LoVo (cell line): ENCODE measurements around the gene TPD52L1.

Experiments used
- DNase-seq: peaks from one replicate; pipeline ENCODE4 v3.0.0-alpha.2; 2016; ENCODE audit warnings: low spot score

TPD52L1 gene

DNA sequence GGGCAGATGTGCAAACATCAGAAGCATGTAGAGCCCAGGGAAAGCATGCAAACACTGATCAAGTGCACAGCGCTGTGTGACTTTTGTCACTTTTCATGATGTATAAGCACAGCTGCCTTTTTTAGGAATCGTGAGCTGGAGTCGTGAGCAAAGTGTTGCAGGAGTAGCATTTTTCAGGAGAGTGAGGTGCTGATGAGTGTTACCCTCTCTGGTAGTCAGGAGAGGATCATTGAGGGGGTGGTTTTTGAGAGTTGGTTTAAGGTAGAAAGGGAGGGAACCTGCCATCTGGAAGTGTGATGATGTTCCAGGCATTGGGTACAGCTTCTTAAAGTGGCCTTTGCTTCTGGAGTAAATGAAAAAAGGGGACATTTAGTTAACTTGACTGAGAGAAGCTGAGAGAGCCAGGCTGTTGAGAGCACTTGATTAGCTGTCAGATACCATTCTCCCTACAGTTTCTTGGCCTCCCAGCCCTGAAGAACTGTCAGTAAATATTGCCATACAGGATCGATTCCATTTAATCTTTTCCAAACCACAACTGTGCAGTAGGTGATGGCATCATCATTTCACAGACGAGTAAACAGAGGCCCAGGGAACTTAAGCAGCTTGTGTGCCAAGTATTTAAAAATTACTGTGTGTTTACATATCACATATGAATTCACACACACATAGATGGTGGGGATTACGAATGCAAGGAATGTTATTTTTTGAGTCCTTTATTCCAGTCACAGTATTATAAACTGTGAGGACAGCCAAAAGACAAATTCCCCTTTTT, 28.9 kb downstream of the TPD52L1 start:
- DNase-seq, result no peak

DNA sequence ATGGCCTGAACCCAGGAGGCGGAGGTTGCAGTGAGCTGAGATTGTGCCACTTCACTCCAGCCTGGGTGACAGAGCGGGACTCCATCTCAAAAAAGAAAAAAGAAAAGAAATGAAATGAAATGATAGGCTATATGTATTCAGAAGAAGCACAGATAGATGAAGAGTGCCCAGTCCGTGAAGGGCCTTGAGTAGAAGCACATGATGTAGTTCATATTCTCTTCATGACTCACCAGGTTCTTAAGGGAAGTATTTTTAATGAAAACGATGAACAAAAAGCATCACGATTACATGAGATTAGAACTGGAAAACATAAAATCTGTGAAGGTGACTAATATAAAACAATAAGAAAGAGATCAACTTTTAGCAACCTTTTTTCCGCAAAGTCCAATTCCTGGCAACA, 29.8 kb downstream of the TPD52L1 start:
- DNase-seq, result no peak

DNA sequence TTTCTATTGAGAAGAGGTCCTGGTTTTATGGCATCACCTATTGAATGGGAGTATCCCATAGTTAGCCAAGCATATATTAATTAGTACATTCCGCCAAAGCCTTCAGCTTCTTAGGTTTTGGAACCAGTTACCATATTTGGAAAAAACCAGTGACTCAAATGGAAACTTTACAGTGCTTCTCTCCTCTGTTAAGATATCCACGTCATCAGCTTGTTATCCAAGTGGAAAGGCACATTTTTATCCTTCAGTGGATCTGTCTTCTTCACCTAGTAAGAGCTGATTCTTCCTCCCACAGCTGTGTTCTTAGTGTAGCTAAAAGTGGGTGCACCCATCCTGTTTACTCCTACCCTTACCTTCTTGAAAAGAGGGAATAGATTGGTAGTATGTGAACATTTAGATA, 34.5 kb downstream of the TPD52L1 start:
- DNase-seq, result no peak

DNA sequence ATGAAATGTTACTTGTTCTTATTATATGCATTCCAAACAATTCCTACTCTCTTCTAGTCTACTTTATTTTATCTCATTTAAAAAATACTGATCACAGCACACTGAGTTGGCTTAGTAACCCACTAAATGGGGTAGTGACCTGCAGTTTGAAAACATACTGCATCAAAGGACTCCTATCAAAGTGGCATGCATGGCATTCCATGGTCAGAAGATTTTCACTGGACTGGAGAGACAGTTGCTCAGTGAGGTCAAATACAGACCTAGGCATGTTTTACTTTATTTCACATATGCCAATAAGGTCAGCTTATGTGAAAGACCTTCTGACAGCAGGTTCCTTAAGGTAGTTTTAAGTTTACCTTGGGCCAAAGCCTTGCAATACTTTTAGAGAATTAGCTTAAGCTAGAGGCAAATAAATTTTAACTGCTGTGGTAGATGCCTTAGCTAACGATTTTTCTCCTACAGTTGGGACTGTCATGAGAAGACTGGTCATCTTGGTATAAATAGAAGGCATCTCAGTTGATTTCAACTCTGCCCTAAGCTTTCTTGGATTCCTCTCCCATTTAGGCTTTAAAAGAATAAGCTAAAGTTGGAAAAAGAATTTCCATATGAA, 35.1 kb downstream of the TPD52L1 start:
- no peak for DNase-seq

DNA sequence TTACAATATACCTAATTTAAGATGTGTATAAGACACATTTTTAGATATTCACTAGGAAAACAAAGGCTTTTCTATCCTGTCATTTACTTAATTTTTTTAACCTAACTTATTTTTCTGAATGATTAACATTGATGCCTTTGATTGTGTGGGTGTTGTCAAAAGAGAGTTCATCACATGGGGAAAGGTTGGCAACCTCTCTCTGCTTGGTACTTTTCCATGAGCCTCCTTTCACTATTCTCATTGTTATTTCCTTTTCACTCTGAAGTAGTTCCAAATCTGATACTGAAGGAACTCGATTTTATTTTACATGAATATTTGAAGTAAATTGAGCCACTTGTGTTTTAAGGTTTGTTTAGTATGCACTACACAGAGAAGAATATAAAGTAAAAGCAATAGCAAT, 35.9 kb downstream of the TPD52L1 start:
- no peak for DNase-seq

DNA sequence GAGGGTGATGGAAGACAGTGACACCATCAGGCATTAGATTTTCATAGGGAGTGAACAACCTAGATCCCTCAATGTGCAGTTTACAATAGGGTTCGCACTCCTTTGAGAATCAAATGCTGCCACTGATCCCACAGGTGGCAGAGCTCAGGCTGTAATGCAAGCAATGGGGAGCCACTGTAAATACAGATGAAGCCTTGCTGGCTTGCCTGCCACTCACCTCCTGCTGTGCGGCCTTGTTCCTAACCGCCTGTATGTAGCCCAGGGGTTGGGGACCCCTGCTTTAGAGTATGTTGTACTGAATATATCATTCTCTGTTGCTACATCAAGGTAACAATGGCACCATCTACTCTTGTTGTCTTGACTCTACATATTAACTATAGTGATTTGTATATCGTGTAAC, 37.1 kb downstream of the TPD52L1 start:
- DNase-seq, result no peak

DNA sequence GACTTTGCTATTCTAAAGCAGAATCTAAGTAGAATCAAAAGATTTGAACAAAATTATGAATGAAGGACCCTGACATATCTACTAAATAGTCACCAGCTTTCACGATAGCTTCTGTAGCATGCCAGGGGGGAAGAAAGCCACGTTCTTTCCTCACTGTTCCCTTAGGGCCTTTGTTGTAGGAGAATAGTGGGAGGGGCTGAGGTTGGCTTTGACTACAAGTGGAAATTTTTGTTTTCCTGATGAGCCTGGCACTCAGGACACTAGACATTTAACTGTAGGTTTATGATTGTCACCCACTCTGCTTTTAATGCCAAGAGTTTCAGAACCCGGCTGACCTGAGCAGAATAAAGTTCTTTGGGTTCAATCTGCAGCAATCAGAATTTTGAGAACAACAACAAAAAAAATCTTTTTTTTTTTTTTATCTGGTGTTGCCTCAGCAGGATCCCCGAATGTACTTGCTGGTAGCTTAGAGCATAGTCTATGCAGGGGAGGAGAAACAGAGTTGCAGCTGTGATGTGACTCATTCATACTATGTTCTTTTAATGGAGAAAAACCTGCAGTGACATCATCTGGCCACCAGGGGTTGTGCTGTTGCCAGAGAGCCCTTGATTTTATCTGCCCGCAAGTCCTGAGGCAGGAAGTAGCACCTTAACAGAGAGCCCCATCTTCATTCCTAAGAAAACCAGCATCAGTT, 38.5 kb downstream of the TPD52L1 start:
- DNase-seq, result peak; percentile 89

DNA sequence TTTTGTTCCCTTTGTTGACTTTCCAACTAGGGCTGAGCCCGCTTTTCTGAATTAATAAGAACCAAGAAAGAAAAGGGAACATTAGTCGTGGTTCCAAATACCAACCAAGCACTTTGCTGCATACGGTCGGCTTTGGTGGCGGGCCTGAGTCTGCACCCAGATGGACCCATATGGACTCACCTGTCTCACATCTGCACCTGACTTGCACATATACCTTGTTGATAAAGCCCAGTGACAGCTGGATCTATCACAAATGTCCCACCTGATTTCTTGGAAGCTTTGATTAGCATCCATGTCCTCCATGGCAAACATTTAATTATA, 39.0 kb downstream of the TPD52L1 start:
- DNase-seq, result no peak

DNA sequence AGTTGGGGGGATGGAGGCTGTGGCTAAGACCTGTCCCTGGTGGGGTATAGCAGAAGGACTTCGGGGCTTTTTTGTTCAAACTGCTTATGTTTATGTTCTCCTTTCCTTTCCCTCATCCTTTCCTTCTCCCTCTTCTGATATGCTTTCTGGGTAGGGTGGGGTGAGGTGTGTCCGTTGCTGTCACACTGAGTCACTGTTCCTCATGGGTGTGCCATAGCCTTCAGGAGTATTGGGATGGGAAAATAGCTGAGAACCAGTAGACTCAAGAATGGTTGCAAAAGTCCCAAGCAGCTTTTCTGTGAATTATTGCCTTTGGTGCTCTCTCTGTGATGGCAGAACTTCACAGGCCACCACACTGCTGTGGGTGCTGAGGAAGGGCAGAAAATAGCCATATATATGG, 39.6 kb downstream of the TPD52L1 start:
- DNase-seq, result peak; percentile 76

DNA sequence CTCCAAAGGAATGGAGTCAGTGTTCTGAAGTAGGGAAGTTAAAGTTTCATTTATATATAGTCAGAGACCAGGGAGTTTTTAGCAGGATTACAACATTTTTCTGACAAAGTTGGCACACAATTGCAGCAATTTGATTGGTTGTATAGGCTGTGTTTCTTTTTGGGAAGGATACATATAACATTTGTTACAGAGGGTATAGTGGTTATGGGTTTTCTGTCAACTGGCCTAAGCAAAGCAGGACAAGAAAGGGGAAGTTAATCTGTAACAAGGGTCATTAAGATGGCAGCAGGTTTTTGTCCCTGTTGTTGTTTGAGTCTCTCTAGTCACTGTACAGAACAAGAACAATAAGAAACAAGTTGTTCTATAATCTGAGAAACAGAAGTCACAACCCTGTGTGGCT, 41.4 kb downstream of the TPD52L1 start:
- no peak for DNase-seq

DNA sequence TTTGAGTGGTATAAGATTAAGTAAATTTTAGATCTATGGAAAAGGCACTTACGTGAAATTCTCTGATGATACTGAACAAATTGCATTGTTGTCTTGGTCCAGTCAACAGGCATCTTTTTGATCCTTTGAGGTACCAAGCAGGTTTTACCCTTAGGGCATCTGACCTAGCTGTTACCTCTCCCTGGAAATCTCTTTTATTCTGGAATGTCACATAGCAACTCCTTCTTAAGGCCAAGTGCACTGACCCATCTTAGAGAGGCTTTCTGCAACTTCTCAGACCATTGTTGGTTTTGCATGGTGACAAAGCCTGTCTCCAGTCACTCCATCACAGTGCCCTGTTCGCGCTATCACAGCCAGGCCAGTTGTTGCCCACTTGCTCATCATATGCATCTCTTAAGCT, 42.0 kb downstream of the TPD52L1 start:
- DNase-seq, result no peak

DNA sequence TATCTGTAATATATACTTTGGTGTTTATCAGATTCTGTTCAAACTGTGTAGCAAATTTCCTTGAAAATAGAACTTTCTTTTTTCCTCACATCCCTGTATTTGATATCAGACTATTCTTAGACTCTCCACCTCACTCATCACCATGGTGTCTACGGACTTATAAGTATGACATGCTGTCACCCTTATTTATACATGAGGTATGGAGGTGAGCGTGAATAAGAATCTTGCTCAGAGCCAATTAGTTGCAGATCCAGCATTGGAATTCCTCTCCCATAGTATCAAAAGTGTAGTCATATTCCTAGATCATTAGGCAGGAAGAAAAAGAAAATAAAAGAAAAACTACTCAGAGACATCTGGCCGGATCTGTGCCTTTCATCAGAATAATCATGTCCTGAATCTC, 43.0 kb downstream of the TPD52L1 start:
- no peak for DNase-seq

DNA sequence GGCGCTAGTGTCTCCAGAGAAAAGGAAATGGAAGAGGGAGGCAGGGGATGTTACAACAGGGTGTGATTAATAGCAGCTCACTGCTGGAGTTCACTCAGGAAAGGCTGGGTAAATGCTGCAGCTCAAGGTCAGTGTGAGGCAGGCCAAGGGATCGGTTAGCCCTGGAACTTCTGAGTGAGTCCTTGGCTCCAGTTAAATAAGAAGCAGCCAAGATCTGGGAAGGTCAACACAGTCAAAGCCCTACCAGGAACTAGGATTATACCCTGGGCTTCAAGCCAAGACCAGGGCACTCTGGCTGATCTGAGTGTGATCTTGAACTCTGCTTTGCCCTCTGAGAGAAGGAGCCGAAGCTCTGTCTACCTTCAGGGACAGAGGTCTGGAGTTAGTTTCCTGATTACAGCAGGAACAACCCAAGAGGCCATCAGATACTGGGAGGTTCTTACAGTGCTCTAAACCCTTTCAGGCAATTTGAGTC, 44.3 kb downstream of the TPD52L1 start:
- peak; percentile 84 for DNase-seq

DNA sequence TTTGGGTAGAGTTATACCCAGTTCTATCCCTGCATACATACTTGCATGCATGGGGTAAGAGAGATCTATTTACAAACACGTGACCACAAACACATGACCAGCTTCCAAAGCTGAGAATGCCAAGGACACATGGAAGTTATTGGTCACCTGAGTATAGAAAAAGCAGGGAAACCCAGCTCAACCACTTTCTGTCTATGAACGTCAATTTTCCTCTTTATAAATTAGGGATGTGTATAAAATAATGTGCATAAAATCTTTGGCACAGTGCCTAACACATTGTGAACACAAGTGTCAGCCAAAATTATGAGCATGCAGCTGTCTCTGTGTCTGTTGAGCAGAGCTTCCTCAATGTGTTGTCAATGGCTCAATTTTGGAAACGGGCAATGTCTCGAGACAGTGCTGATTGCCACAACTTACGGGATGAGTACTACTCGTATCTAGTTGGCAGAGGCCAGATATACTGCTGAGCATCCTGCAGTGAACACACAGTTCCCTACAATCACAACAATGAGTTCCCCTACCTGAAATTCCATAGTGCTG, 44.9 kb downstream of the TPD52L1 start:
- DNase-seq, result no peak

DNA sequence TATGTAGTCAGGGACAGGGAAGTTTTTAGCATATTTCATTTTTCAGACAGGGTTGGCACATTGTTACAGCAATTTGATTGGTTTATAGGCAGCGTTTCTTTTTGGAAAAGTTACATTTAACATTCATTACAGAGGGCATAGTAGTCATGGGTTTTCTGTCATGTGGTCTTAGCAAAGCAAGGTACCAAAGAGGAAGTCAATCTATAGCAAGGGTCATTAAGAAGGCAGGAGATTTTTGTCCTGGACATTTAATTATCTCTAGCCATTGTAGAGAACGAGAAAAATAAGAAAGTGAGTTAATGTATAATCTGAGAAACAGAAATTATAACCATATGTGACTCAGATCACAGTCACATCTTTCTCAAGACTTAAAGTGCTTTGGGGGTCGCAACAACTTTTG, 47.4 kb downstream of the TPD52L1 start:
- no peak for DNase-seq

DNA sequence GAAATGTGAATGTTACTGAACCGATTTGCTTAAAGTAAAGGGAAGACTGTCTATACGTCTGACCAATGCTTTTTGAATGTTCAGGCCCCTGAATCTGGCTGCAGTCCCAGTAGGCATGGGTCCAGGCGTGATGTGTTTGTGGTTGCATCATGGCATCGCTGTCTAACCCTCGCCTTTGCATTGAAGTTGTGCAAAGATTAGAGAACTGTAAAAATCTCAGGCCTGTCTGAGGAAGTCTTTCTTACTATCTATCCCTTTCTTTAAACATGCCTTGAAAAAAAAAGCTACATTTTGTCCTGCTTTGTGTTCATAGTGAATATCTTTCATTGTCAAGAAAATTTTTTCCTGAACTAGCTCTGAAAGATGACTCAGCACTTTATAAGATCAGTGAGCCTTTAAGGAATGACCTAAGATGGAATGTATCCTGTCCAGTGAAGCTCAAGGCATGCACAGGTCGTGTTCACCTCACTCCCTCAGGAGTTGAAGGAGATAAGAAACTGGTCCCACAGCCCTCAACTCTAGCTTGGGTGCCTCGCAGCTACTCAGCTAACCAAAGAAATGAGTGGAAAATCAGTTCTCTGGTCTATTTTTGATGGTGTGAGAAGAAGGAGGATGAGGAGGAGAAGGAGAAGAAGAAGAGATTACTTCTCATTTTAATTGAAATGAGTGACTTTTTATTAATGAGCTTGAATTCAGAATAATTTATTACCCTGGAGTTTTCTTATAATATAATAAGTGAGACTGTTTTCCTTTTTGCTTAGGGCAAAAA, 48.6 kb downstream of the TPD52L1 start:
- DNase-seq, result peak; percentile 85

DNA sequence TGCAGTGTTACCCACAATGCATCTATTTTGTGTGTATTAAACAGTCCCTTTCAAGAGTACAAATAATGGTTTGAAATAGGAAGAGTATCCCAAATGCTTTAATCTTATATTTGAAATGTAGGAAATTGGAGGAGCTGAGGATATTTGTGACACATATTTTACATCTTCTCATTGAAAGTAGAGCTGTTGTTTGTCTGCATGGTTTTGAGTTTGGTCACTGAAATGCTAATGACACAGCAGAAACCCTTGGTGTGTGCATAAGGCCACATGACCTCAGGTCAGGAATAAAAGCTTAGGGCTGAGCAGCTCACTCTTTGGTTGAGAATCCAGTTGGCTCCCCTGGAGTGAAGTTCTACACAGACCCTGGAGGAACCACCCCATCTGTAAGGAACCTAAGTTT, 49.8 kb downstream of the TPD52L1 start:
- DNase-seq, result no peak

DNA sequence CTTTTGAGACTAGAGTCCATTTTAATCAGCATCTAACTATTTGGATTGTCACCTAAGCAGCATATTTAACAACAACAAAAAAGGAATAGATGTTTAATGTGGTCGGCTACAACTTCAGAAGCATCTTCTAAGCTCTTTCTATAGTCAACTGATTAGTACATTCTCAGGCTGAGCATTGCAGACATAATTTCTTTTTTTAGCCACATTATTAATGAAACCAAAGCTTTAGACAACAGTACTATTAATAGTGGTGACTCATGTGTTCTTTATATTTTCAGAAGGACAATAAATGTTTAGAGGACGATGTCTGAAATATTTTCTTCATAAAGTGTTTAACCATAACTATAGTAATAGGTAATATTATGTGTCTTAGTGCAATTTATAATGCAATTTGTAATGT, 52.4 kb downstream of the TPD52L1 start:
- no peak for DNase-seq

DNA sequence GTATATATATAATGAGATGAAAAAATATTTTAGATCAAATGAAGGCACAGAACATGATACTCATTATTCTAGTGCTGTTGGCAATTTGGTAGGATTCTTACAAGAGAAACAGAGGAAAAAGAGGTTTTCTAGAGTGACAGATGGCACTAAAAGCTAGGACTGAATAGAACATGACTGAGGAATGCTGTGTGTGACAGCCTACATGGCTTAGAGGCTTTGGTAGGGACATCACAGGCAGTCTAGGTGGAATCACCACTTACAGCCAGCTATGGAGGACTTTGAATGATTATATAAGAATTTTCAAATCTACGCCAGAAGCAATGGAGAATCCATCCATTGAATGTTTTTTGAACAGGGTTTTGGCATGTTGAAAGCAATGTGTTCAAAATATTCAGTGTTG, 52.8 kb downstream of the TPD52L1 start:
- no peak for DNase-seq

DNA sequence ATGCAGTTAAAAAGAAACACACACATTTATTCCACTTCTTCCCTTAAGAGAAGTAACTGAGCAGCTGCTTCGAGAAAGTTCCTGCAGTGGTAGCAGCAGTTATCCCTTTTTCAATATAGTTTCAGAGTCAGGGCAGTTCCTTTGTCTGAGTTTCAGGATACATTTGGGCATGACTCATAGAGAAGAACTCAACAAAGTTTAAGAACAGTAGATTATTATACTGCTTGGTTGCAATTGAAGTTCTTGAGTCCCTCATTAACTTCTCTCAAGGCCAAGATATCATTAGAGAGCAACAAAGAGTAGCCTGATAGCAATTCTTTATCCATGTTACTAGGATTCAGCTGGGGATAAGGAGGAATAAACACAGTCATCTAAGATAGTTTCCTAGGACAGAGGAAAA, 54.4 kb downstream of the TPD52L1 start:
- no peak for DNase-seq

DNA sequence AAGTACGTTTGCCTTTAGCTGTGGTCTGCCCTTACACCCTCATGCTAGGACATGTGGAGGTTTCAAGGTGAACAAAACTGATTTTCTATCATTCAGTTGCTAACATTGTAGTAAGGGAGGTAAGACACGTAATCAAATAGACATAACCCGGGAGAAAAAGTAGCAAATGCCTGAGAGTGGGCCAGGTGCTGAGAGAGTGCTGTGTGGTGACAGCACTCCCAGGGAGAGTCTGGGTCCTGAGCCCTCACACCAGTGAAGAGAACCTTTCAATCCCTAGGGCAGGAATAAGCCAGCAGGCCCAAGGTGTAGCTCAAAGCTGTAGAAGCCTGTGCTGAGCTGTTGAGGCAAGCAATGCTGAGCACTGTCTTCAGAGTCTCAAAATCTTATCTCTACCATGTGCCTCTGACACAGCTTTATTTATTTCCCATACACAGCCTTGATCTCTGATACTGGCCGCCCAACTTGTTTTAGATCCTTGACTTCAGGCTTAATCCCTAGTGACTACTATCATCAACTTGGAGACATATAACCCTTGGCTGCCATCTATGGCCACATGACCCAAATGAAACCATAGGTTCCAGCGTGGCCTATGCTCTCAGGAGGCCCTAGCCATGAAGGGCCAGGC, 55.2 kb downstream of the TPD52L1 start:
- no peak for DNase-seq

DNA sequence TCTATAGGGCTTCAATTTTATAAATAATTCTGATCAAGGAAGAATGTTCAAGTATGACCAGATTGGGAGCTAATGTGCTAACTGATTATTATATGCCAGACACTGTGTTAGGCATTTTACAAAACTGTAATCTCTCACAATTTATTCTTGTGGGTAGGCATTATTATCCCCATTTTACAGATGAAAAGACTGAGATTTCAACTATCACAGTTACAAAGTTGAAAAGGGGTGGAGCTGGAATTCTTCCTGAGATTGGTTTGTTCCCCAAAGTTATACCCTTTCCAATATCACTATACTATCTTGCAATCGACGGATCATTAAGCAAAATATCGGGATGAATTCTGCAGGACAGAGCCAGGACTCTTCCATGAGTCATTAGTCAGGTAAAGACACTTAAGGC, 57.1 kb downstream of the TPD52L1 start:
- DNase-seq, result no peak
